ACHN (cell line): ENCODE results near the gene FBXW4.
A peak's percentile ranks its signal among the peaks of the same experiment; 100 is the strongest.

ENCODE experiments used
- DNase-seq: peaks from one replicate; pipeline ENCODE4 v3.0.0-alpha.2; 2015
- in situ Hi-C: cut with HindIII; loops from 2 replicates; pipeline ENCODE4 v1.10.0; 2017; ENCODE audit warnings: low sequenced_read_pairs, low pct_ligation_motif_present, low pct_unique_long_range_greater_than_20kb

Gene FBXW4

DNA sequence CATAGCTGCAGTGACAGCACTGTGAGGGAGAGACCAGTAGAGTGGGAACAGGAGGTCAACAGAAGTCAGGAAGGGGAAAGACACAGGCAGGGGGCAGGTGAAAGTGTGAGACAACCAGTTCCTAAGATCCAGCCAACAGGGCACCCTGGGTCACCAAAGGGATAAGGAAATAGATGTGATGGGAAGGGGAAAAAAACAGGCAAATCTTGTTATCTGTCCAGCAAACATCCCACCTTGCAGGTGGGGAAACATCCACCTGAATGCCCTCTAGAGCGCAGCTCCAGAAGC is 64.4 kb downstream of the FBXW4 start:
- in situ Hi-C loops, result no loop called here
- no peak for DNase-seq

DNA sequence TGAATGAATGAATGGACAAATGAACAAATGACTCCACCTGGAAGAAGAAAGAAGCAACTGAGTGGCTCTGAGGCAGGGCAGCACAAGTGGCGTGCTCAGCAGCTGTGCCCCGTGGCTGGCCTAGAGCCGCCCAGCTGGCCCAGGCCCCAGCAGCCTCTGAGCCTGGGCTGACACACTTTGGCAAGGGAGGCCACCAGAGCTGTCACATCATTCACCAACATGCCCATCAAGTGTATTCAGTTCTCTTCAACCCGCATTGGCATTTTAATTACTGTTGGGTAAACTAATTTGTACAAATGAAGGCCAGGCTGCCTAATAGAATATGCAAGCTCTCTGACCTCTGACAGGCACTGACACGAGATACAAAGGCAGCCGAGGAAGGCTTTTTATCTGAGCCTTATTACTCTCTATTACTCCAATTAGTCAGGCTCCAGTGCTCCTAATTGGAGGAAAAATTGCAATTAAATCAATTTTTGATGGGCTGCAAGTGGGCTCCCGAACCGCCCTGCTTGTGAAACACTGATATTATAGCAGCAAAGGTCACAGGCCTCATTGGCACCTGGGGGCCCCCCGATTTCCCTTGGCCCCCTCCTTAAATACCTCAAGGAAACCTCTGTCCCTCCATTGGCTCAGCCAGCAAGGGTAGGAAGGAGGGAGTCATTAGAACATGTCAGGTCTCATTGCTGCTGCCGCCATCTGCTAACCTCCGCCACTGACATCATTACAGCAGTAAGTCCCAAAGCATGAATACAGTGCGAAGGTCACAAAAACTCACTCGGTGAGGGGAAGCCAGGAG is 64.9 kb downstream of the FBXW4 start:
- in situ Hi-C loops, result no loop called here
- no peak for DNase-seq

- in situ Hi-C loops, result no loop called here
- DNase-seq, result no peak
Observed at GRCh38 chr10:101625821-101626412, 69.1 kb downstream of the FBXW4 start.

GRCh38 chr10:101624526-101625102 is 70.4 kb downstream of the FBXW4 start:
- no peak for DNase-seq
- in situ Hi-C loops, result no loop called here

DNA sequence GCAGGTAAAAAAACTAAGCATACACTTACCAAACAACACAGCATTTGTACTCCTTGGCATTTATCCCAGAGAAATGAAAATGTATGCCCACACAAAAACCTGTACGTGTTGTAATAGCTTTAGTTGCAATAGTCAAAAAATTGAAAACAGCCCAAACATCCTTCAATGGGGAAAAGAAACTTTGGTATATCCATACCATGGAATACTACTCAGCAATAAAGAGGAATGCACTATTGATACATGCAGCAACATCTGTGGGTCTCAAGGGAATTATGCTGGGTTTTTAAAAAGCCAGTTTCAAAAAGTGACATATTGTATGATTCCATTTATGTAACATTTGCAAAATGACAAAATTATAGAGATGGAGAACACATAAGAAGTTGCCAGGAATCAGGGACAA is 71.4 kb downstream of the FBXW4 start:
- no peak for DNase-seq
- in situ Hi-C loops, result no loop called here

- DNase-seq, result no peak
- in situ Hi-C loops, result no loop called here
Observed at GRCh38 chr10:101619983-101620382, 75.0 kb downstream of the FBXW4 start.

- in situ Hi-C loops, result no loop called here
- no peak for DNase-seq
Observed at GRCh38 chr10:101618871-101619270, 76.1 kb downstream of the FBXW4 start.

- no peak for DNase-seq
- in situ Hi-C loops, result no loop called here
Observed at GRCh38 chr10:101617824-101618568, 77.0 kb downstream of the FBXW4 start.

GRCh38 chr10:101617102-101617823 is 77.7 kb downstream of the FBXW4 start:
- peak; percentile 12 for DNase-seq
- in situ Hi-C loops, result no loop called here

GRCh38 chr10:101616415-101617101 is 78.4 kb downstream of the FBXW4 start:
- no peak for DNase-seq
- in situ Hi-C loops, result no loop called here

DNA sequence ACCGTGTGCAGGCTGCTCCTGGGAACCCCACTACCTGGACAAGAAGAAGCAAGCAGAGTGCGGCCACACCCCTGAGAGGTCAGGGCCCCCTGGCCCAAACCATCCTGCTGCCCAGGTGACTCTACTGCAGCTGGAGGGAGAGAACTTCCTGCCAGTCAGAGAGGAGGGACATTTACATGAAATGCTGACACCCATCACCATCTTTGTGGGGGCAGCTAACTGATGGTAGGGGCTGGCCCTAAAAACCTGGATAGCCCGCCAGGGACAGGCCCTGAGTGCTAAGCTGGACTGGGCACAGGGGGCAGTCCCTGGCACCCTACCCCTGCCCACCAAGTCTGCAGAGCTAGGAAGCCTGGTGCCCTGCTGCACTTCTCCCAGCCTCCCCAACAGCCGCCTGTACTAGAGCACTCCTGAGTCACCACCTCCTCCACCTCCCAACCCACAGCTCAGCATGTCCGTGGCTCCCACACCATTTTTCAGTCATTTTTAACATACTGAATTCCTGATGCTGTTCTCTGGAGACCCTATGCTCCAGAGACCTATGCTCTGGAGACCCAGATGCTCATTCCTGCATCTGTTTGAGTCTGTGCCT is 79.3 kb downstream of the FBXW4 start:
- DNase-seq, result no peak
- in situ Hi-C loops, result no loop called here

DNA sequence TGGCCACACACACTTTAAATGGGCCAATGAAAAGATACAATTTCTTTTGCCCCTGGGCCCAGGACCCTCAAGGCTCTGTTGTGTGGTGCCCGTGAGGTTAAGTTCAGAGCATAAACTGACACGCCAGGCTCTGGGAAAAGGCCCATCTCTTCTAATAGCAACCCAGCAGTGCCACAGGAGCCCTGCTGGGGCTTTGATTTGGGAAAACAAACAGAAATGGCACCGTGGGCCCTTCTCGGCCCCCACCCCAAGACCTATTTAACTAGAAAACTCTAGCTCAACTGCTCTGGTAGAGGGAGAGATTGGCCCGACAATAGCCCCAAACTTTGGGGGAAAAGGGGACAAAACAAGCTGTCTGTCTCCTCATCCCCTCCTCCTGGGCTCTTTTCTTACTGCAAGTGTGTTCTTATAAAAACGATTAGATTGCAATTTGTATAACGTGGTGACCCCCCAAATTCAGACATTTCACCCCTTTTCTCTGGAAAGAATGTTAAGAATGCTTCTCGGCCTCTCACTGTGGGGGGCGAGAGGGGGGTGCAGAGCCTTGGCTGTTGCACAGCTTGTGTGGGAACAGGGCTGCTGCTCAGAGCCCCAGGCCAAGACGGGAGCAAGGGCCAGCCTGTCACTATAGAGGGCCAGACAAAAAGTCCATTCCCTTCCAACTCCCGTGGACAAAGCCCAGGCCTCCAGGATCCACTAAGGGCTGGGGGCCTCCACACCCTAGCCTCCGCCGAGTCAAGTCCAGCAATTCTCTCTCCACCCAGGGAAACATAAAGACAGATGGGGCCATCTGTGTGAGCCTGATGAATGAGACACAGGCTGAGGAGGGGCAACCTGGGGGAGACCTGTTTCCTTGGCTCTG is 80.1 kb downstream of the FBXW4 start:
- no peak for DNase-seq
- in situ Hi-C loops, result no loop called here

GRCh38 chr10:101613646-101614045 is 81.3 kb downstream of the FBXW4 start:
- DNase-seq, result no peak
- in situ Hi-C loops, result no loop called here

GRCh38 chr10:101612872-101613271 is 82.1 kb downstream of the FBXW4 start:
- in situ Hi-C loops, result no loop called here
- no peak for DNase-seq

- in situ Hi-C loops, result no loop called here
- no peak for DNase-seq
Observed at GRCh38 chr10:101612086-101612485, 82.9 kb downstream of the FBXW4 start.

DNA sequence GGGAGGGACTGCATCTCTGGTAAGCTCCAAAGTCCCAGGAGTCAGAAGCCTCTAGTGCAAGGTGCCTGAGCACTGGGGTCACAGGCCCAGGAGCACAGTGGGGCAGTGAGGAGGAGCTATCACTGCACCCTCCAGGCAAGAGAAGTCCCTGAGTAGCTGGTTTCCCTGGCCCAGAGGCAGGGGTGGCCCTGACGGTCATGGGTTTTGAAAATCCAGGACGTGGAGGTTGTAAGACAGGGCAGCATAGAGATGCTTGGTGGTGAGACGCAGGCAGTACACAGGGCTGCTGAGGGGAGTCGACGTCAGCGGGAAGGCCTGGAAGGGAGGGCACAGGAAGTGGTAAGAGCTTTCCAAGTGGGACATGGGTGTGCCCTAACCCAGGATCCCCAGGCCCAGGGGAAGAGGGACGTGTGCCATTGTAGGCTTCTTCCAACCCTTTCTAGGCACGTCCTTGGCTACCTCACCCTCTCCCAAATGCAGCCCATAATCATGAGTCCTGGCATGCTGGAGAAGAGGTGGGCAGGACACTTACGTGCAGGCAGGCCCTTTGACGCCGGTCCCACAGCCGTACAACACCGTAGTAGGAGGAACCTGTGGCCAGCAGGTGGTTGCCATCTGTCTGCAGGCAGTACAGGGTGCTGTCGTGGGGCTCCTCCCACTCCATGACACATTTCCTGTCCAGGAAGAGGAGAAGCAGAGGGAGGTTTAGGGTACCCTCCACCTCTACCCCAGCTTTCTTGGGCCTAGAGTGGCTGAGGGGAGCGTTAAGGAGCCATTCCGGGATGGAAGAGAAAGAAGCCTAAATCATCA is 83.7 kb downstream of the FBXW4 start:
- in situ Hi-C loops, result no loop called here
- no peak for DNase-seq
